Endothelial cell of umbilical vein (primary cell): ENCODE results near the gene NDUFA7. TPM values are rescaled to one million over a fixed set of nuclear protein-coding genes. Genes with fewer than 3 reads are reported as not detected.

Experiments
- BruUV-seq: library from RNA; stranded (reverse); fragments of 400-500 nt; replicated peaks from 2 replicates; lab custom pipeline; 2021; lab: Mats Ljungman, UMichigan
- CTCF ChIA-PET: fragments of 300-600, 350-600 bp; sonication (Branson Sonifier 250); formaldehyde crosslinking; loops from one replicate; lab custom pipeline; 2021; ENCODE audit warnings: antibody characterized with exemption, inconsistent platforms; lab: Charles Lee
- POLR2A ChIA-PET: fragments of 300-600, 350-600 bp; sonication (Branson Sonifier 250); formaldehyde crosslinking; loops from one replicate; lab custom pipeline; 2021; ENCODE audit warnings: antibody characterized with exemption, inconsistent platforms; lab: Charles Lee
- DNase-seq: peaks from one replicate; pipeline ENCODE4 v3.0.0-alpha.2; 2011; ENCODE audit warnings: low read depth, low spot score
- FAIRE-seq: peaks from 2 replicates; lab custom pipeline; 2011; peaks lifted over from hg19 to GRCh38; lab: Jason Lieb, UNC
- H2AFZ ChIP-seq: 2 replicates; pipeline ENCODE4 v1.6.0; 2012; ENCODE audit warnings: low read depth, low read length, control low read depth, inconsistent platforms
- H3K27ac ChIP-seq: 2 replicates; pipeline ENCODE4 v1.5.1; 2011; ENCODE audit warnings: low read depth, mild to moderate bottlenecking, control low read depth, low read length, moderate library complexity; ENCODE audit not compliant: insufficient read depth
- H3K27me3 ChIP-seq, 2 experiments: 2 replicates each; pipeline versions ENCODE4 v1.6.0 to v1.6.1; 2011; ENCODE audit warnings: low read length in 2 of 2, mixed read lengths in 1 of 2; ENCODE audit not compliant: control insufficient read depth in 2 of 2, insufficient read depth in 2 of 2
- H3K36me3 ChIP-seq, 2 experiments: 2 replicates in 1 of 2; 3 replicates in 1 of 2; pipeline ENCODE4 v1.5.1; 2011; ENCODE audit warnings: low read length in 2 of 2, mild to moderate bottlenecking in 1 of 2, moderate library complexity in 1 of 2; ENCODE audit not compliant: control insufficient read depth in 2 of 2, insufficient read depth in 2 of 2; ENCODE audit errors: extremely low read depth in 1 of 2
- H3K4me1 ChIP-seq: 3 replicates; pipeline ENCODE4 v1.5.1; 2011; ENCODE audit warnings: mild to moderate bottlenecking, low read length; ENCODE audit not compliant: control insufficient read depth, insufficient read depth; ENCODE audit errors: extremely low read depth
- H3K4me2 ChIP-seq: 2 replicates; pipeline ENCODE4 v1.6.1; 2011; ENCODE audit warnings: low read length, control low read depth, mixed read lengths; ENCODE audit not compliant: insufficient read depth
- H3K4me3 ChIP-seq, 3 experiments: fragments of 200-600 bp in 1 of 3; sonication (generic), shearing (Covaris generic) in 1 of 3; replicated peaks in 1 of 3; 2 replicates each; pipeline ENCODE4 v1.5.1; 2011 to 2016; ENCODE audit warnings: control low read depth in 3 of 3, low read length in 3 of 3, mild to moderate bottlenecking in 2 of 3, inconsistent platforms in 1 of 3, low read depth in 1 of 3, moderate library complexity in 1 of 3; ENCODE audit not compliant: insufficient read depth in 1 of 3
- H3K79me2 ChIP-seq: 2 replicates; pipeline ENCODE4 v1.6.0; 2012; ENCODE audit warnings: low read length, inconsistent platforms; ENCODE audit not compliant: control insufficient read depth, insufficient read depth
- H3K9ac ChIP-seq: replicated peaks from 2 replicates; pipeline ENCODE3; 2011; ENCODE audit warnings: low read length, control low read depth; ENCODE audit not compliant: insufficient read depth; ENCODE audit errors: extremely low read depth
- H3K9me1 ChIP-seq: replicated peaks from 3 replicates; pipeline ENCODE4 v1.6.0; 2011; ENCODE audit warnings: mild to moderate bottlenecking, low read length; ENCODE audit not compliant: control insufficient read depth, insufficient read depth; ENCODE audit errors: extremely low read depth
- H3K9me3 ChIP-seq: replicated peaks from 2 replicates; pipeline ENCODE4 v1.5.1; 2012; ENCODE audit warnings: low read length, inconsistent platforms; ENCODE audit not compliant: control insufficient read depth, insufficient read depth
- H4K20me1 ChIP-seq: replicated peaks from 2 replicates; pipeline ENCODE3; 2011; ENCODE audit warnings: mild to moderate bottlenecking, low read length; ENCODE audit not compliant: control insufficient read depth, insufficient read depth; ENCODE audit errors: extremely low read depth
- EZH2 ChIP-seq: IDR thresholded peaks from 2 replicates; pipeline ENCODE4 v1.6.1; 2012; ENCODE audit warnings: borderline replicate concordance, low read depth, mild to moderate bottlenecking, moderate library complexity, low read length, inconsistent platforms; ENCODE audit not compliant: severe bottlenecking
- FOS ChIP-seq: IDR thresholded peaks from 2 replicates; pipeline ENCODE4 v1.6.1; 2011; ENCODE audit warnings: mild to moderate bottlenecking, low read length, moderate library complexity, borderline replicate concordance; ENCODE audit not compliant: insufficient read depth
- GATA2 ChIP-seq: IDR thresholded peaks from 2 replicates; pipeline ENCODE4 v1.7.0; 2011; ENCODE audit warnings: low read depth, mild to moderate bottlenecking, moderate library complexity, mixed read lengths, low read length; ENCODE audit not compliant: insufficient read length, insufficient read depth
- JUN ChIP-seq: IDR thresholded peaks from 2 replicates; pipeline ENCODE4 v1.6.1; 2011; ENCODE audit warnings: borderline replicate concordance, low read depth; ENCODE audit not compliant: insufficient read length, insufficient read depth
- MAX ChIP-seq: IDR thresholded peaks from 2 replicates; pipeline ENCODE4 v1.6.1; 2011; ENCODE audit not compliant: insufficient read depth, insufficient read length
- MYC ChIP-seq: IDR thresholded peaks from one replicate; pipeline ENCODE4 v1.6.1; 2011; ENCODE audit warnings: mild to moderate bottlenecking, low read depth, low read length
- POLR2A ChIP-seq: IDR thresholded peaks from 2 replicates; pipeline ENCODE4 v1.6.1; 2012; ENCODE audit warnings: low read depth, mild to moderate bottlenecking, control low read depth, low read length
- POLR2AphosphoS5 ChIP-seq: IDR thresholded peaks from 2 replicates; pipeline ENCODE4 v1.6.1; 2012; ENCODE audit warnings: low read depth, mild to moderate bottlenecking, control low read depth, low read length, moderate library complexity; ENCODE audit not compliant: insufficient read depth
- dilution Hi-C: fragments of 300-500 bp; cut with MboI; formaldehyde crosslinking; loops from one replicate; pipeline ENCODE4 v1.15.0; 2019; ENCODE audit warnings: low sequenced_read_pairs; ENCODE audit not compliant: extremely low pct_ligation_motif_present
- intact Hi-C: fragments of 100-400 bp; cut with micrococcal nuclease; formaldehyde crosslinking; loops from one replicate; pipeline ENCODE4 v1.10.0; 2022
- polyA plus RNA-seq, 4 experiments: library from polyadenylated mRNA; depleted of rRNA in 3 of 4; stranded (reverse) in 3 of 4; unstranded in 1 of 4; fragments of >200 nt; gene quantifications; 2 replicates each; pipeline versions ENCODE4 v1.2.1 to v1.2.3, GENCODE V29; 2011 to 2012; ENCODE audit warnings: missing spikeins in 1 of 4
- total RNA-seq: library from RNA; stranded (reverse); gene quantifications from 2 replicates; pipeline ENCODE4 v1.2.3, GENCODE V29; 2021
- TF ChIP-seq, protein P1 (sequence below), 2 donors: IDR thresholded peaks; 1 replicate in 1 of 2; 2 replicates in 1 of 2; pipeline ENCODE4 v1.5.1; 2011; ENCODE audit warnings: low read length in 2 of 2, mild to moderate bottlenecking in 2 of 2, moderate library complexity in 2 of 2, control low read depth in 1 of 2, inconsistent platforms in 1 of 2, low read depth in 1 of 2; ENCODE audit not compliant: insufficient read depth in 1 of 2; ENCODE audit errors: extremely low read depth in 1 of 2

NDUFA7 gene
- total and polyA plus RNA-seq, 2 donors (not counting 3 experiments of a cell fraction or from before 2014, with no cell fraction given), result 60.2 to 169 TPM

- dilution Hi-C loops, result no loop called here
- peaks cover 3 to 22% of the 10 kb centered on the region in 2 experiments for H3K36me3 ChIP-seq
- DNase-seq (no peak), FAIRE-seq (no peak)
- intact Hi-C loops, result no loop called here
- TF ChIP-seq, protein P1, sequence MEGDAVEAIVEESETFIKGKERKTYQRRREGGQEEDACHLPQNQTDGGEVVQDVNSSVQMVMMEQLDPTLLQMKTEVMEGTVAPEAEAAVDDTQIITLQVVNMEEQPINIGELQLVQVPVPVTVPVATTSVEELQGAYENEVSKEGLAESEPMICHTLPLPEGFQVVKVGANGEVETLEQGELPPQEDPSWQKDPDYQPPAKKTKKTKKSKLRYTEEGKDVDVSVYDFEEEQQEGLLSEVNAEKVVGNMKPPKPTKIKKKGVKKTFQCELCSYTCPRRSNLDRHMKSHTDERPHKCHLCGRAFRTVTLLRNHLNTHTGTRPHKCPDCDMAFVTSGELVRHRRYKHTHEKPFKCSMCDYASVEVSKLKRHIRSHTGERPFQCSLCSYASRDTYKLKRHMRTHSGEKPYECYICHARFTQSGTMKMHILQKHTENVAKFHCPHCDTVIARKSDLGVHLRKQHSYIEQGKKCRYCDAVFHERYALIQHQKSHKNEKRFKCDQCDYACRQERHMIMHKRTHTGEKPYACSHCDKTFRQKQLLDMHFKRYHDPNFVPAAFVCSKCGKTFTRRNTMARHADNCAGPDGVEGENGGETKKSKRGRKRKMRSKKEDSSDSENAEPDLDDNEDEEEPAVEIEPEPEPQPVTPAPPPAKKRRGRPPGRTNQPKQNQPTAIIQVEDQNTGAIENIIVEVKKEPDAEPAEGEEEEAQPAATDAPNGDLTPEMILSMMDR (IDR thresholded peaks at IDR 0.05; ENCODE audit: extremely low read depth in 1 of 2, insufficient read depth in 1 of 2, low read depth in 1 of 2, low read length in 2 of 2), result no peak
- no peak for TF ChIP-seq POLR2A
- TF ChIP-seq EZH2, result no peak
- no peak for TF ChIP-seq POLR2AphosphoS5
- no peak for TF ChIP-seq MYC
- TF ChIP-seq MAX, result no peak
- TF ChIP-seq FOS, result no peak
- TF ChIP-seq GATA2, result no peak
- TF ChIP-seq JUN, result no peak
- H3K27ac ChIP-seq, result no peak overlapping the region
- H3K27me3 ChIP-seq, result no peaks in the 10 kb centered on the region
- H3K4me3 ChIP-seq, result no peak overlapping the region
- H3K9ac ChIP-seq, result no peak overlapping the region
- H2AFZ ChIP-seq, result no peak overlapping the region
- H3K4me1 ChIP-seq, result peaks cover 5% of the 10 kb centered on the region
- no peak overlapping the region for H3K4me2 ChIP-seq
- ChIA-PET CTCF (no interaction called here), POLR2A (no interaction called here)
- H3K9me1 ChIP-seq, result no peaks in the 10 kb centered on the region
- H3K79me2 ChIP-seq, result no peaks in the 10 kb centered on the region
- no TSS peak for BruUV-seq
- H4K20me1 ChIP-seq, result no peaks in the 10 kb centered on the region
- no peaks in the 10 kb centered on the region for H3K9me3 ChIP-seq
These were observed 12.0 kb upstream of the NDUFA7 start for GRCh38 chr19:8332976-8333766.
